ENCODE data around the gene PCDHAC2. TPM values are rescaled to one million over a fixed set of nuclear protein-coding genes. Genes with fewer than 3 reads are reported as not detected.
A peak's percentile ranks its signal among the peaks of the same experiment; 100 is the strongest.

Gene PCDHAC2
- total RNA-seq, 2 experiments from 2014 or later, result not detected

DNA sequence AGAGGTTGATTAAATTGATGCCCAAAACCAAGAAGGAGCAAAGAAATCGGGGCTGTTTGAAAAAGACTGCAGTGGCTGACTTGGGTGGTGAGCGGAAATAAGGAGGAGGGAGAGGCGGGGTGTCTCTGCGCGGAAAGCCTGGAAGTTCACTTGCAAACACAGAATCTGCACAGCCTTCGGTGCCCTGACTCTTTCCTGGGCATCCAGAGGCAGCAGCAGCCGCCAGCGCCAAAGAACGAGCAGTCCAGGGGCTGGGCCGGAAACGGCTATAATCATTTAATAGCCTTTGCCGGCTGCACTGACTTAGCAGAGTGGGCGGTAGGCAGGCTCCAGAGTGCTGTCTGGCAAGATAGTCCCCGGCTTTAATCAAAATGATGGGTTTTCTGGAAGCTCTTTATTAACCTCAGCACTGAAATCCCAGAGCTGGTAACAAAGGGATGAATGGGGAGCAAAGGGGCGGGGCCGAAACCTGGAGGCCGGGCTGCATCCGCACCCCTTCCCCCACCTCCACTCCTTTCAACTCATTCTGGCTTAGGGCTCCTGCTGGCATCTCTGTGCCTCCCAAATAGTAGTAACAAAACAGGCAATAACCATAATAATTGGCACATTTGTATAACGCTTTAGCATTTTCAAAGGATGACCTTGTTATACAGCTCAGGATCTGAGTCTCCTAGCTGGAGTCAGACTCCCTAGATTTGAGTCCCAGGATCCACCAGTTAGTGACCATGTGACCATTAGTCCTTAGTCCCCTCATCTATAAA, 35.7 kb downstream of the PCDHAC2 start:
- Mint-ChIP-seq H3K9me3 (peaks cover 1% of the 10 kb centered on the region), H3K36me3 (no peaks in the 10 kb centered on the region), H3K27ac (no peak overlapping the region), H3K4me3 (peak overlapping the region; percentile 40), H3K4me1 (peaks cover 6% of the 10 kb centered on the region), H3K27me3 (peaks cover 52% of the 10 kb centered on the region)
- DNase-seq, result no peak

DNA sequence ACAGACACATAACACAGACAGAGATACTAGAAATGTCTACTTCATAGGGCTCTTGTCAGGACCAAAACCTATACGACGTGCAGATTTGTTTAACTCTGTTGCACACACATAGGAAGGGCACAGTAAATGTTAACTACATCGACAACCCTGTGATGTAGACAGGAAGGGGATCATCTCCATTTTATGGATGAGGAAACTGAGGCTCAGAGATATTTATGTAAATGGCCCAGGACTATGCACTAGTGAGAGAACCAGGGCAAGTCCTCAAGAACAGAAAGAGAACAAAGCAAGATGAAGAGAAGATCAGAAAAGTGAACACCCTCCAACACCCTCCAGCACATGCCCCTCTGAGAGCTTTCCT, 36.3 kb downstream of the PCDHAC2 start:
- no peak overlapping the region for H3K27ac Mint-ChIP-seq
- peaks cover 1% of the 10 kb centered on the region for H3K9me3 Mint-ChIP-seq
- H3K36me3 Mint-ChIP-seq, result no peaks in the 10 kb centered on the region
- H3K27me3 Mint-ChIP-seq, result peaks cover 53% of the 10 kb centered on the region
- peaks cover 6% of the 10 kb centered on the region for H3K4me1 Mint-ChIP-seq
- DNase-seq, result no peak
- H3K4me3 Mint-ChIP-seq, result no peak overlapping the region

DNA sequence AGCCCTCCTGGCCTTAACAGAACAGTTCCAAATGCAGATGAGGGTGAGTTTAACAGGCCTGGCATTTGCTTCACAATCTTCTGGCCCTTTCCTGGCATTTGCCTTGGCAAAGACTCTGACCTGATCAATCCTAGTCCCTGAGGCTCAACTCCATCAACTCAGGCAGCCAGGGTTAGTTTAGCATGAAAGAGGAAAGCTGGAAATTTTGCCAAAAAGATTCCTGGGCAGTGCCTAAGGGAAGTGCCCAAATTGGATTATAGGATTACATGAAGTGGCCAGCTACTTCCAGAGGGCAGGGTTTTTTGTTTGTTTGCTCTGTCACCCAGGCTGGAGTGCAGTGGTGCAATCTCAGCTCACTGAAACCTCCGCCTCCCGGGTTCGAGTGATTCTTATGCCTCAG, 36.8 kb downstream of the PCDHAC2 start:
- Mint-ChIP-seq H3K27me3 (peaks cover 53% of the 10 kb centered on the region), H3K9me3 (peaks cover 1% of the 10 kb centered on the region), H3K4me1 (peaks cover 6% of the 10 kb centered on the region), H3K4me3 (no peak overlapping the region), H3K27ac (no peak overlapping the region), H3K36me3 (no peaks in the 10 kb centered on the region)
- DNase-seq, result no peak

DNA sequence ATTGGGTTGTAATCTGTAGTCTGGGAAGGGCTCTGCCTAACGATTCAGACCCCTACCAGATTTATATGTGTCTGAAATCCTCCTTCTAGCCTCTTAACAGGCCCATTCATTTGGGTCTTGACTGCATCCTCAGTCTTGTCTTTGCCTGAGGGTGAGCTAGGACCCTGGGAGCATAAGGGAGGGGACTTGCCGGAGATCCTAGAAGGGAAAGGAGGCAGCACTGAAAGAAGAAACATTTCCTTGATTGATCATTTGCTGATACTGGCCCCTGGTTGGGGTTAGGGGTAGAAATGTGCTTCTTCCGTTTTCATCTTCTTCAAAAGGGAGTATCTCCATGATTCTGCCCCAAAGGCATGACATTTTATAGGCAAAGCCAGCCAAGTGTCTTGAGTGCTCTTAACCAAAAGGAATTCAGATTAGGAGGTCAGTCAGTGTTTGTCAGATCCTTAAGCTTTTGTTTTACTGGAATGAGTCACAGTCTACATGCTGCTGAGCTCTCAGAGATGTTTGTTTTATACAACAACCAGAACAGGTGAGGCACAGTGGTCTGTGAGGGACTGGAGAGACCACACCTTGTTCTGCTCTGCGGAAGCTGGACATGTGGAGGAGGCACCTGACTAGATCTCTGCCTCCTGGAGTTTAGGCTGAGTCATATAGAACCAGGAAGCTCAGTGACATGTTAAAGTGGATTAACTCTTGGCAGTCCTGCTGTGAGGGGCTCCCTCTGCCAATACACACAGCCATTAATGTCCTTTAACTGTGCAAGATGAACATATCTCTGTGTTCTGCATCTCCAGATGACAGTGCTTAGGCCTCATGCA, 37.7 kb downstream of the PCDHAC2 start:
- Mint-ChIP-seq H3K9me3 (peaks cover 1% of the 10 kb centered on the region), H3K4me1 (peaks cover 6% of the 10 kb centered on the region), H3K27me3 (peaks cover 48% of the 10 kb centered on the region), H3K27ac (no peak overlapping the region), H3K36me3 (no peaks in the 10 kb centered on the region), H3K4me3 (no peak overlapping the region)
- DNase-seq, result no peak

DNA sequence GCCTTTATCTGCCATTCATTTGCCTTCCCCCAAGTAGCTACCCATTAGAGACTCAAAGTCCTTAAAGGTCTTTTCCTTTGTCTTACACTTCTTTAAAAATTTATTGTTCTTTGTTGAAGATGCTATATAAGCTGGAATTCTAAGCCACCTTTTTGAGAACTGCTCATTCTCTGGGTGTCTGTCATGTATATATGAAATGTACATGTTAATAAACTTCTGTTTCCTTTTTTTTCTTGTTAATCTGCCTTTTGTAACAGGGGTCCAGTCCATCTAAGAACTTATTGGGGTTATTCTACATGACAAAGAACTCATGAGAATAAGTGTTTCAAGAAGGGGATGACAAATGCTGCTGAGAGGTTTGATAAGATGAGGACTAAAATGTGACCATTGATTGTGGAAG, 41.5 kb downstream of the PCDHAC2 start:
- Mint-ChIP-seq H3K36me3 (no peaks in the 10 kb centered on the region), H3K4me1 (no peaks in the 10 kb centered on the region), H3K27ac (no peak overlapping the region)

DNA sequence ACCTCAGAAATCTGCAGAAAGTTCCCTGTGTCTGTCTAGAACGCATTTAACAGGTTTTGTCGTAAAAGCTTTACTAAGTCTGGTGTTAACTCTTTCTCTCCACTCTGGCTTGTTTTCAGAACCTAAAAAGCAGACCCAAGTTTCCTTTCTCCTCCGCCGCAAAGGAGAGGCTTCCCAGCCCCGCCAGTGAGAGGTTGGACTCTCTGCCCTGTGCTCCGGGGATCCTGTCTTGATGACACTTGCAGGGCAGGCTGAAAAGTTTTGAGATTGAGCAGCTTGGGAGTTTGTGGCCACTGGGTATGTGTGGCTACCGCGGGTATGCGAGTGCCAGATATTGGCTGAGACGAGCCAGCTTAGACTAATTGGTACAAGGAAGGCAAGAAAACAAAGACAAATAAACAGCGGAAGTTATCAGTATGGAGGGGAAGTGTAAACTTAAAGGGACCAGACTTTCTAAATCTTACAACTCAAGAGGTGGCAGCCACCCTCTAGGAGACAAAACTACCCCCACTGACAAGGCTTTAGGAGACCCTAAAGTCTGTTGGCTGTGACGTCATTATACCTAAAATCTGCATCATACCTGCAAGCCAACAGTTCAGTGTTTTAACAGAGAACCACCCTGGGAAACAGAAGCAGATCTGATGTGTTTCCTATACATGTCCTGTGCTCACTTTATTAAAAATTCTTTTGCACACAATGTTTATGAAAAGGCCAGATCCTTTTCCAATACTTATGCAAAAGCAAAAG, 43.9 kb downstream of the PCDHAC2 start:
- DNase-seq, result no peak

More for the DNA sequence above, 41.5 kb downstream of the PCDHAC2 start:
- DNase-seq, result no peak
- Mint-ChIP-seq H3K4me3 (no peak overlapping the region), H3K27me3 (peaks cover 18% of the 10 kb centered on the region), H3K9me3 (peaks cover 2% of the 10 kb centered on the region)

DNA sequence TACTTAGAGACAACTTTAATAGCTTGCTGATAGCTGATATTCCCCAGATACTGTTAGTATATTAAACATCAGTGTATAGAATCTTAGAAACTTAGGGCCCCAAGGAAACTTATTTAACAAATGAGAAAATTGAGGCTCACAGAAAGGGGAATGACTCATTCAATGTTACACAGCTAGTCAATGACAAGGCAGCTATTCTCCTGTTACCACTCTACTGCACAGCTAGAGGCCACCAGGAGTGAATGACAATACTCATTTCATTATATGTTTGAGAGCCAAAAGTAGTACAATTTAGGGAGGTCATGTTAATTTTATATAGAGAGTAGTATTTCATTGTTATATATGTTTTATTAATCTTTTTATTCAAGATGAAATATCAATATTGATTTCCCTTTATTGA, 51.7 kb downstream of the PCDHAC2 start:
- no peaks in the 10 kb centered on the region for H3K36me3 Mint-ChIP-seq
- peaks cover 7% of the 10 kb centered on the region for H3K27me3 Mint-ChIP-seq
- H3K4me3 Mint-ChIP-seq, result no peak overlapping the region
- no peak for DNase-seq
- H3K9me3 Mint-ChIP-seq, result no peaks in the 10 kb centered on the region
- no peaks in the 10 kb centered on the region for H3K4me1 Mint-ChIP-seq
- H3K27ac Mint-ChIP-seq, result no peak overlapping the region

More for the DNA sequence above, 43.9 kb downstream of the PCDHAC2 start:
- H3K27ac Mint-ChIP-seq, result no peak overlapping the region
- H3K4me1 Mint-ChIP-seq, result no peaks in the 10 kb centered on the region
- H3K36me3 Mint-ChIP-seq, result no peaks in the 10 kb centered on the region
- H3K9me3 Mint-ChIP-seq, result peaks cover 2% of the 10 kb centered on the region
- no peak overlapping the region for H3K4me3 Mint-ChIP-seq
- peaks cover 8% of the 10 kb centered on the region for H3K27me3 Mint-ChIP-seq

Other genes with a start within 250 kb of the PCDHAC2 start
- not detected for gene PCDHA1, start 180.3 kb upstream of the PCDHAC2 start, total RNA-seq
- gene PCDHA2, start 171.6 kb upstream of the PCDHAC2 start, total RNA-seq, result not detected
- gene PCDHA3, start 165.4 kb upstream of the PCDHAC2 start, total RNA-seq, result not detected
- gene PCDHA4, start 159.4 kb upstream of the PCDHAC2 start, total RNA-seq, result not detected
- gene PCDHA5, start 144.9 kb upstream of the PCDHAC2 start, total RNA-seq, result not detected
- not detected for gene PCDHA6, start 138.5 kb upstream of the PCDHAC2 start, total RNA-seq
- not detected for gene PCDHA7, start 132.2 kb upstream of the PCDHAC2 start, total RNA-seq
- gene PCDHA8, start 125.3 kb upstream of the PCDHAC2 start, total RNA-seq, result not detected
- not detected for gene PCDHA9, start 118.1 kb upstream of the PCDHAC2 start, total RNA-seq
- not detected for gene PCDHA10, start 110.6 kb upstream of the PCDHAC2 start, total RNA-seq
- not detected for gene PCDHA11, start 97.5 kb upstream of the PCDHAC2 start, total RNA-seq
- not detected for gene PCDHA12, start 91.2 kb upstream of the PCDHAC2 start, total RNA-seq
- gene PCDHA13, start 84.4 kb upstream of the PCDHAC2 start, total RNA-seq, result not detected
- gene PCDHAC1, start 40.2 kb upstream of the PCDHAC2 start, total RNA-seq, result not detected
- not detected for gene PCDHB1, start 84.9 kb downstream of the PCDHAC2 start, total RNA-seq
- gene PCDHB2, start 128.1 kb downstream of the PCDHAC2 start, total RNA-seq, result not detected
- gene PCDHB3, start 134.0 kb downstream of the PCDHAC2 start, total RNA-seq, result not detected
- not detected for gene PCDHB4, start 155.3 kb downstream of the PCDHAC2 start, total RNA-seq
- not detected for gene PCDHB5, start 168.7 kb downstream of the PCDHAC2 start, total RNA-seq
- gene PCDHB6, start 183.6 kb downstream of the PCDHAC2 start, total RNA-seq, result not detected
- gene PCDHB7, start 206.2 kb downstream of the PCDHAC2 start, total RNA-seq, result not detected
- gene PCDHB8, start 211.3 kb downstream of the PCDHAC2 start, total RNA-seq, result not detected
- not detected for gene PCDHB16, start 215.9 kb downstream of the PCDHAC2 start, total RNA-seq
- not detected for gene PCDHB9, start 220.7 kb downstream of the PCDHAC2 start, total RNA-seq
- gene PCDHB10, start 225.9 kb downstream of the PCDHAC2 start, total RNA-seq, result not detected
- gene PCDHB11, start 233.2 kb downstream of the PCDHAC2 start, total RNA-seq, result not detected
- gene PCDHB12, start 242.2 kb downstream of the PCDHAC2 start, total RNA-seq, result not detected
- not detected for gene PCDHB13, start 247.4 kb downstream of the PCDHAC2 start, total RNA-seq